Measurements from ENCODE around the gene MRPL52. TPM values are rescaled to one million over a fixed set of nuclear protein-coding genes. Genes with fewer than 3 reads are reported as not detected.
A peak's percentile ranks its signal among the peaks of the same experiment; 100 is the strongest.

The MRPL52 gene
- total RNA-seq, 1 donor from 2014 or later = 41.2 TPM

GRCh38 chr14:22878271-22879246 is 48.9 kb downstream of the MRPL52 start:
- DNase-seq (ENCODE audit: low read depth in 2 of 2) = no peak

GRCh38 chr14:22882064-22882463 is 52.4 kb downstream of the MRPL52 start:
- DNase-seq (ENCODE audit: low read depth in 2 of 2) = no peak

GRCh38 chr14:22882529-22883172 is 53.0 kb downstream of the MRPL52 start:
- peak; percentile 21 to 52 for DNase-seq (ENCODE audit: low read depth in 2 of 2)

- DNase-seq (ENCODE audit: low read depth in 2 of 2) = no peak
These were observed 53.7 kb downstream of the MRPL52 start, which contains the start of gene REM2 for GRCh38 chr14:22883173-22883976. REM2 (plus strand) TSS chr14:22883222; CDS start chr14:22883288, 66 bp downstream.

- no peak for DNase-seq (ENCODE audit: low read depth in 2 of 2)
These were observed 54.5 kb downstream of the MRPL52 start for GRCh38 chr14:22884076-22884737.

Other genes starting within 250 kb of the MRPL52 start
- gene DAD1, start 240.7 kb upstream of the MRPL52 start, total RNA-seq = 301 and 362 TPM in 2 replicates
- 5.4 and 9.6 TPM in 2 replicates for gene ABHD4, start 231.6 kb upstream of the MRPL52 start, total RNA-seq
- not detected in 2 replicates for gene OR6J1, start 185.5 kb upstream of the MRPL52 start, total RNA-seq
- gene OXA1L, start 63.2 kb upstream of the MRPL52 start, total RNA-seq = 50.6 and 75.4 TPM in 2 replicates
- 1.9 and 7.8 TPM in 2 replicates for gene SLC7A7, start 14.5 kb upstream of the MRPL52 start, total RNA-seq
- gene MMP14, start 6.7 kb downstream of the MRPL52 start, total RNA-seq = 74.8 and 81.0 TPM in 2 replicates
- 35.2 and 65.7 TPM in 2 replicates for gene LRP10, start 41.9 kb downstream of the MRPL52 start, total RNA-seq
- gene REM2, start 53.3 kb downstream of the MRPL52 start, total RNA-seq = under 0.01 TPM in 1 of 2 replicates, not detected in the other
- 36.1 and 44.4 TPM in 2 replicates for gene RBM23, start 89.3 kb downstream of the MRPL52 start, total RNA-seq
- gene PRMT5, start 99.5 kb downstream of the MRPL52 start, total RNA-seq = 38.4 and 47.1 TPM in 2 replicates
- gene HAUS4, start 127.2 kb downstream of the MRPL52 start, total RNA-seq = 14.5 and 29.7 TPM in 2 replicates
- 35.7 and 40.3 TPM in 2 replicates for gene AJUBA, start 152.7 kb downstream of the MRPL52 start, total RNA-seq
- 4.1 and 4.4 TPM in 2 replicates for gene C14orf93, start 180.3 kb downstream of the MRPL52 start, total RNA-seq
- 216 and 232 TPM in 2 replicates for gene PSMB5, start 205.0 kb downstream of the MRPL52 start, total RNA-seq
- not detected in 2 replicates for gene PSMB11, start 212.3 kb downstream of the MRPL52 start, total RNA-seq
- 1.5 and 1.9 TPM in 2 replicates for gene CDH24, start 227.6 kb downstream of the MRPL52 start, total RNA-seq

Measured in dermis microvascular lymphatic vessel endothelial cell (primary cell).